ENCODE data around the gene RWDD1.

RWDD1 gene

GRCh38 chr6:116577486-116577885 is 6.2 kb downstream of the RWDD1 start:
- peaks cover 10% of the 10 kb centered on the region for H3K4me1 ChIP-seq (ENCODE audit: low read length)
- peaks cover 57% of the 10 kb centered on the region for H3K79me2 ChIP-seq (ENCODE audit: low read length)
- H3K36me3 ChIP-seq (replicated peaks; ENCODE audit: low read depth, low read length), result peaks cover 11% of the 10 kb centered on the region
- H3K4me2 ChIP-seq (ENCODE audit: low read length), result no peak overlapping the region
- no peak overlapping the region for H3K9ac ChIP-seq (ENCODE audit: low read length)
- no peak overlapping the region for H2AFZ ChIP-seq (ENCODE audit: low read depth, low read length)
- no peak for TF ChIP-seq CTCF (IDR thresholded peaks at IDR 0.05; ENCODE audit: low read depth, low read length)
- no peak for TF ChIP-seq EZH2phosphoT487 (IDR thresholded peaks at IDR 0.05; ENCODE audit: low read depth)
- no peaks in the 10 kb centered on the region for H4K20me1 ChIP-seq (ENCODE audit: insufficient read depth, low read length)
- no peak overlapping the region for H3K4me3 ChIP-seq (ENCODE audit: low read length)
- no peaks in the 10 kb centered on the region for H3K27me3 ChIP-seq (ENCODE audit: low read depth, low read length)
- H3K9me3 ChIP-seq (ENCODE audit: insufficient read depth, low read length), result no peaks in the 10 kb centered on the region
- no peak overlapping the region for H3K27ac ChIP-seq (ENCODE audit: low read length)

- Histone ChIP-seq H4K20me1 (ENCODE audit: insufficient read depth, low read length) (no peaks in the 10 kb centered on the region), H2AFZ (ENCODE audit: low read depth, low read length) (no peak overlapping the region), H3K36me3 (replicated peaks; ENCODE audit: low read depth, low read length) (peaks cover 11% of the 10 kb centered on the region), H3K9me3 (ENCODE audit: insufficient read depth, low read length) (no peaks in the 10 kb centered on the region), H3K4me2 (ENCODE audit: low read length) (no peak overlapping the region), H3K79me2 (ENCODE audit: low read length) (peaks cover 48% of the 10 kb centered on the region), H3K27ac (ENCODE audit: low read length) (no peak overlapping the region), H3K4me3 (ENCODE audit: low read length) (no peak overlapping the region), H3K27me3 (ENCODE audit: low read depth, low read length) (no peaks in the 10 kb centered on the region), H3K9ac (ENCODE audit: low read length) (no peak overlapping the region), H3K4me1 (ENCODE audit: low read length) (0 out of 2 replicates have a peak, but pooled peaks cover 3% of the 10 kb centered on the region)
- TF ChIP-seq EZH2phosphoT487 (IDR thresholded peaks at IDR 0.05; ENCODE audit: low read depth) (no peak), CTCF (IDR thresholded peaks at IDR 0.05; ENCODE audit: low read depth, low read length) (no peak)
Measured at GRCh38 chr6:116578335-116578734, 7.0 kb downstream of the RWDD1 start.

GRCh38 chr6:116579143-116579542 is 7.8 kb downstream of the RWDD1 start:
- peaks cover 7% of the 10 kb centered on the region for H3K4me1 ChIP-seq (ENCODE audit: low read length)

DNA sequence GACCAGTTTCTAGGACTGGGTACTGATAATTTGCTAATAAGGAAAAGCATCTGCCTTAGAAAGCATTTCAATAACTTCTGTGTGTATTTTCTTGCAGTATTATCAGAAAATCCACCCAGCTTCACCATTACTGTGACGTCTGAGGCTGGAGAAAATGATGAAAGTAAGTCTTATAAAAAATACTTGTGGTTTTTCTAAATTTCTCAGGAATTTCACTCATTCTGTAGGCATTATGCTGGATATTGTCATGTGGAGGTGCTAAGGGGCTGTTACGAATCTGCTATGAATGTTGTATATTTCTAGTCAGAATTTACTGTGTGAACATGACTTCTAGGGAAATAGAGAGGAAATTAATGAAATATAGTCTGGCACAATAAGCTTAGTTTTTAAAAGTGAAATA is 8.9 kb downstream of the RWDD1 start:
- no peak overlapping the region for H3K27ac ChIP-seq (ENCODE audit: low read length)
- no peak for TF ChIP-seq CTCF (IDR thresholded peaks at IDR 0.05; ENCODE audit: low read depth, low read length)
- no peak for TF ChIP-seq EZH2phosphoT487 (IDR thresholded peaks at IDR 0.05; ENCODE audit: low read depth)
- no peak overlapping the region for H3K4me2 ChIP-seq (ENCODE audit: low read length)
- H3K27me3 ChIP-seq (ENCODE audit: low read depth, low read length), result no peaks in the 10 kb centered on the region
- H2AFZ ChIP-seq (ENCODE audit: low read depth, low read length), result no peak overlapping the region
- no peak overlapping the region for H3K4me3 ChIP-seq (ENCODE audit: low read length)
- peaks cover 32% of the 10 kb centered on the region for H3K79me2 ChIP-seq (ENCODE audit: low read length)
- no peak overlapping the region for H3K9ac ChIP-seq (ENCODE audit: low read length)
- peaks cover 16% of the 10 kb centered on the region for H3K36me3 ChIP-seq (replicated peaks; ENCODE audit: low read depth, low read length)
- H3K4me1 ChIP-seq (ENCODE audit: low read length), result peaks cover 7% of the 10 kb centered on the region
- H3K9me3 ChIP-seq (ENCODE audit: insufficient read depth, low read length), result no peaks in the 10 kb centered on the region
- no peaks in the 10 kb centered on the region for H4K20me1 ChIP-seq (ENCODE audit: insufficient read depth, low read length)

More at GRCh38 chr6:116579143-116579542, 7.8 kb downstream of the RWDD1 start:
- Histone ChIP-seq H3K27me3 (ENCODE audit: low read depth, low read length) (no peaks in the 10 kb centered on the region), H2AFZ (ENCODE audit: low read depth, low read length) (no peak overlapping the region), H3K9me3 (ENCODE audit: insufficient read depth, low read length) (no peaks in the 10 kb centered on the region), H3K4me2 (ENCODE audit: low read length) (no peak overlapping the region), H4K20me1 (ENCODE audit: insufficient read depth, low read length) (no peaks in the 10 kb centered on the region), H3K9ac (ENCODE audit: low read length) (no peak overlapping the region), H3K79me2 (ENCODE audit: low read length) (peaks cover 40% of the 10 kb centered on the region), H3K36me3 (replicated peaks; ENCODE audit: low read depth, low read length) (peaks cover 11% of the 10 kb centered on the region), H3K4me3 (ENCODE audit: low read length) (no peak overlapping the region), H3K27ac (ENCODE audit: low read length) (no peak overlapping the region)
- TF ChIP-seq EZH2phosphoT487 (IDR thresholded peaks at IDR 0.05; ENCODE audit: low read depth), result no peak
- no peak for TF ChIP-seq CTCF (IDR thresholded peaks at IDR 0.05; ENCODE audit: low read depth, low read length)
